Esophagus muscularis mucosa (tissue), 4 donors: Measurements from ENCODE around the gene PLXDC2. TPM values are rescaled to one million over a fixed set of nuclear protein-coding genes. Genes with fewer than 3 reads are reported as not detected.

Experiments used
- DNase-seq: peaks from one replicate; pipeline ENCODE4 v3.0.0-alpha.2; 2017; ENCODE audit errors: extremely low spot score
- H3K27ac ChIP-seq, 4 donors: fragments of 200-600 bp; sonication (generic); replicated peaks in 1 of 4; 1 replicate in 3 of 4; 2 replicates in 1 of 4; pipeline ENCODE4 v1.5.1; 2016 to 2019; ENCODE audit warnings: mild to moderate bottlenecking in 1 of 4
- H3K27me3 ChIP-seq, 4 donors: fragments of 200-600 bp; sonication (generic); one replicate each; pipeline versions ENCODE4 v1.5.1 to v1.6.0; 2016 to 2019
- H3K36me3 ChIP-seq, 4 donors: fragments of 200-600 bp; sonication (generic); one replicate each; pipeline ENCODE4 v1.5.1; 2016 to 2019
- H3K4me1 ChIP-seq, 4 donors: fragments of 200-600 bp; sonication (generic); one replicate each; pipeline ENCODE4 v1.5.1; 2016 to 2019
- H3K4me3 ChIP-seq, 4 donors: fragments of 200-600 bp; sonication (generic); 1 replicate in 2 of 4; 2 replicates in 2 of 4; pipeline ENCODE4 v1.5.1; 2016 to 2019; ENCODE audit warnings: mild to moderate bottlenecking in 4 of 4, moderate library complexity in 1 of 4
- H3K9me3 ChIP-seq, 4 donors: fragments of 200-600 bp; sonication (generic); 1 replicate in 3 of 4; 2 replicates in 1 of 4; pipeline ENCODE4 v1.5.1; 2016 to 2019
- CTCF ChIP-seq, 3 experiments: fragments of 200-600 bp in 2 of 3; fragments of 450-650 bp in 1 of 3; sonication (generic) in 2 of 3; IDR thresholded peaks; one replicate each; pipeline ENCODE4 v1.5.1; 2017 to 2019; ENCODE audit warnings: antibody characterized with exemption in 3 of 3, mild to moderate bottlenecking in 2 of 3, moderate library complexity in 1 of 3
- EP300 ChIP-seq: sonication (generic); formaldehyde crosslinking; IDR thresholded peaks from one replicate; pipeline ENCODE4 v1.6.1; 2017; ENCODE audit warnings: antibody characterized with exemption
- POLR2A ChIP-seq: fragments of 450-650 bp; IDR thresholded peaks from one replicate; pipeline ENCODE4 v1.6.1; 2017; ENCODE audit warnings: antibody characterized with exemption, moderate library complexity, mild to moderate bottlenecking, low read depth
- POLR2AphosphoS5 ChIP-seq, 2 donors: sonication (generic); formaldehyde crosslinking; IDR thresholded peaks; one replicate each; pipeline ENCODE4 v1.6.1; 2017; ENCODE audit warnings: antibody characterized with exemption in 2 of 2
- WGBS: methylation state at CpG from one replicate; pipeline ENCODE4 v1.1.5; 2018; 5-methylcytosine and 5-hydroxymethylcytosine counted together
- intact Hi-C: fragments of 100-400 bp; cut with DNase I; formaldehyde crosslinking; loops from one replicate; pipeline ENCODE4 v1.15.1; 2023
- total RNA-seq, 4 donors: library from RNA; depleted of rRNA; stranded (reverse); fragments of >200 nt; gene quantifications; one replicate each; pipeline versions ENCODE4 v1.1.0 to v1.2.1, GENCODE V29; 2016

The PLXDC2 gene
- total RNA-seq, 4 donors from 2014 or later = 28.7 to 54.2 (median 42.4) TPM

GRCh38 chr10:19921300-19922140, 105.3 kb downstream of the PLXDC2 start:
- H3K27ac ChIP-seq = peak overlapping the region; percentile 39 to 75 (median 68)
- WGBS = 55% methylated on average over 12 of the region's 13 CpGs
- intact Hi-C loops = loop anchor here (5.0 kb wide), 1 partner anchor 104 kb away; the partner anchor contains the start of gene PLXDC2

GRCh38 chr10:19922236-19922963, 106.2 kb downstream of the PLXDC2 start:
- no peak for DNase-seq
- WGBS = 44% methylated on average over 3 of the region's 3 CpGs
- TF ChIP-seq POLR2AphosphoS5 (IDR thresholded peaks at IDR 0.05) = peak in 1 of 2 donors; percentile 38
- no peak for TF ChIP-seq EP300
- TF ChIP-seq CTCF (IDR thresholded peaks at IDR 0.05) = no peak
- Histone ChIP-seq H3K36me3 (no peaks in the 10 kb centered on the region), H3K4me3 (no peak overlapping the region), H3K4me1 (peaks cover 31 to 57% (median 53%) of the 10 kb centered on the region in 4 donors), H3K27me3 (no peaks in the 10 kb centered on the region), H3K27ac (peak overlapping the region; percentile 39 to 75 (median 68)), H3K9me3 (no peaks in the 10 kb centered on the region)
- intact Hi-C loops = loop anchor here (5.0 kb wide), 1 partner anchor 105 kb away; the partner anchor contains the start of gene PLXDC2

More at GRCh38 chr10:19921300-19922140, 105.3 kb downstream of the PLXDC2 start:
- peaks cover 31 to 57% (median 53%) of the 10 kb centered on the region in 4 donors for H3K4me1 ChIP-seq
- no peak for DNase-seq
- peak in 1 of 2 donors; percentile 38 for TF ChIP-seq POLR2AphosphoS5 (IDR thresholded peaks at IDR 0.05)
- TF ChIP-seq EP300 = no peak
- TF ChIP-seq CTCF (IDR thresholded peaks at IDR 0.05) = no peak
- no peak for TF ChIP-seq POLR2A
- H3K9me3 ChIP-seq = no peaks in the 10 kb centered on the region
- H3K36me3 ChIP-seq = no peaks in the 10 kb centered on the region
- no peak overlapping the region for H3K4me3 ChIP-seq
- no peaks in the 10 kb centered on the region for H3K27me3 ChIP-seq

GRCh38 chr10:19925064-19925463, 108.8 kb downstream of the PLXDC2 start:
- H3K4me1 ChIP-seq = peaks cover 25 to 47% (median 44%) of the 10 kb centered on the region in 4 donors
- intact Hi-C loops = no loop called here
- no peaks in the 10 kb centered on the region for H3K9me3 ChIP-seq
- H3K27ac ChIP-seq = no peak overlapping the region
- WGBS = 94% methylated on average over 4 of the region's 4 CpGs
- H3K27me3 ChIP-seq = no peaks in the 10 kb centered on the region
- H3K4me3 ChIP-seq = no peak overlapping the region
- H3K36me3 ChIP-seq = no peaks in the 10 kb centered on the region
- TF ChIP-seq POLR2A (no peak), CTCF (IDR thresholded peaks at IDR 0.05) (no peak), EP300 (no peak), POLR2AphosphoS5 (IDR thresholded peaks at IDR 0.05) (no peak)
- no peak for DNase-seq

GRCh38 chr10:19928936-19929335, 112.7 kb downstream of the PLXDC2 start:
- Histone ChIP-seq H3K36me3 (no peaks in the 10 kb centered on the region), H3K9me3 (no peaks in the 10 kb centered on the region), H3K27me3 (no peaks in the 10 kb centered on the region), H3K4me1 (peaks cover 37 to 41% (median 38%) of the 10 kb centered on the region in 4 donors), H3K4me3 (no peak overlapping the region), H3K27ac (peak overlapping the region; percentile 30 to 68 (median 45))
- DNase-seq = no peak
- intact Hi-C loops = no loop called here
- 85% methylated on average over 7 of the region's 7 CpGs for WGBS
- TF ChIP-seq POLR2A (no peak), CTCF (IDR thresholded peaks at IDR 0.05) (no peak), EP300 (no peak), POLR2AphosphoS5 (IDR thresholded peaks at IDR 0.05) (no peak)
